HG03521 (cell line): ENCODE data around the gene XYLT1.

Source experiments
- ATAC-seq: cut with Tn5 transposase; IDR thresholded peaks from one replicate; pipeline ENCODE4 v1.9.1; 2021; ENCODE audit warnings: mild to moderate bottlenecking, moderate library complexity; ENCODE audit not compliant: unreplicated experiment

The XYLT1 gene

GRCh38 chr16:17212606-17213005, 258.2 kb downstream of the XYLT1 start:
- no peak for ATAC-seq

DNA sequence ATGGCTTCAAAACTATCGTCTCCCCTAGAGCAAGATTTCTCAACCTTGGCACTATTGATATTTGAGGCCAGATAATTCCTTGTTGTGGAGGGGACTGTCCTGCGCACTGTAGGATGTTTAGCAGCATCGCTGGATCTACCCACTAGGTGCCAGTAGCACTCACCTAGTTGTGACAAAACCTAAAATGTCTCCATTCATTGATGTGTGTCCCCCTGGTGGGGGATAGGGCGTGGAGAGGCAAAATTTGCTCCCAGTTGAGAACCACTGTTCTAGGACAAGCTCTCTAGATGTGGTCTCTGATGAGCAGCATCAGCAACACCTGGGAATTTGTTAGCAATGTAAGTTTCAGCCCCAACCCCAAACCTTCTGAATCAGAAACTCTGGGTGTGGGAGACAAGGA, 259.0 kb downstream of the XYLT1 start:
- ATAC-seq: no peak

DNA sequence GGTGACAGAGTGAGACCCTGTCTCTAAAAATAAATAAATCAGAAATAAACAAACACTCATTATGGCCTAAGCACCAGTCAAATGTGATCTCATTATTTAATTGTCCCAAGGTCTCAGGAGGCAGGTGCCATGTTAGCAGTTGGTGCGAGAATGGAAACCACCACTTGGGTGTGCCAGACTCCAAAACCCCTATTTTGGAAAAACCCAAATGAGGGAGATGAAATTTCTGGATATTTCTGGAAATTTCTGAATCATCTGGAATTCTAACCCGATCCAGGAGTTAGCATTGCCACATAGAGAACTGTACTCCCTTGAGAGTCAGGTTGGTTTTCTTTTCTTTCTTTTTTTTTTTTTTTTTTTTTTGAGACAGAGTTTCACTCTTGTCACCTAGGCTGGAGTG, 264.0 kb downstream of the XYLT1 start:
- ATAC-seq: no peak

- no peak for ATAC-seq
Observed at GRCh38 chr16:17205279-17206211, 265.2 kb downstream of the XYLT1 start.

DNA sequence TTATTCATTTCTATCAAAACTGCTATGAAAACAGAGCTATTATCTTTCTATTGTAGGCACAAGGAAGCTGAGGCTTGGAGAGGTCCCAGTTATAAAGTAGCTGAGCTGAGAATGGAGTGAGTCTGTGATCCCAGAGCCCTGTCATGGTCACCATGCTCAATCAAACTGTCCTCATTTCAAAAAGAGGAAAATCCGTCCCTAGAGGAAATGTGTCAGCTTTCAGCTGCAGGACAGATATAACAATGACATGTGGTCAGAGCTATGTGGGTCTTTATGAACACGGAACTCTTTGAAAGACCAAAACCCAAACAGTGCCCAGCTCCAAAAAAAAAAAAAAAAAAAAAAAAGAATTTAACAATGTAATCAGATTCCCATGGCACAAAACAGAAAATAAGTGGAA, 266.1 kb downstream of the XYLT1 start:
- no peak for ATAC-seq

DNA sequence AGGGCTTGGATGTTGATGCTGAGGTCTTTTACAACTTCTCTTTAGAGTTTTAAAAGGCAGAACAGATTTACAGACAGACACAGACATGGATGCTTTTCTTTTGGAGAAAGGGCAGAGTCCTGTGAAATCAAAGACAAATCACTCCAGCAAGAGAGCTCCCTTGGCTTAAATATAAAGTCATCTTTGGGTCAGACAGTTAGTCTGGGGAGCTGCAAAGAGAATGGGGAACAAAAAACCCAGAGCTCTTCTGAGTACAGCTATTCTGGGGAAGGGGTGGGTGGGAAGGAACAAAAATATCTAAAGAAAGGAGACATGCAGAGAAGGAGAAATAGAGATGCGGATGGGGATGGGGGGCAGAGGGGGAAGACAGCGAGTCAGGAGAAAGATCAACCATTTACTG, 266.6 kb downstream of the XYLT1 start:
- ATAC-seq: no peak

GRCh38 chr16:17203424-17203823, 267.3 kb downstream of the XYLT1 start:
- no peak for ATAC-seq

DNA sequence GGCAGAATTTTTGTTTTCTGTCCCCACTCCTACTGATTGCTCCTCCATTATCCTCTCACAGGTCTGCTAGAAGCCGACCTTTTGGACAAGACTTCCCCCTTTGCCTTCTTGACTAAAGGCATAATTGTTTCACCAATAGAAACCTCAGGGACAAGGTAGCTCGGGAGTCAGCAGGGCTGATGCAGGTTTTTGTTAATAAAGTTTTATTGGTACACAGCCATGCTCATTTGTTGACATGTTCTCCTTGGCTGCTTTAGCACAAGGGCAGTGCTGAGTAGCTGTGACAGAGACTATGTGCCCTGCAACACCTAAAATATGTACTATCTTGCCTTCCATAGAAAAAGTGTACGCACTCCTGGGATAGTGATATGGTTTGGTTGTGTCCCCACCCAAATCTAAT, 271.6 kb downstream of the XYLT1 start:
- no peak for ATAC-seq

DNA sequence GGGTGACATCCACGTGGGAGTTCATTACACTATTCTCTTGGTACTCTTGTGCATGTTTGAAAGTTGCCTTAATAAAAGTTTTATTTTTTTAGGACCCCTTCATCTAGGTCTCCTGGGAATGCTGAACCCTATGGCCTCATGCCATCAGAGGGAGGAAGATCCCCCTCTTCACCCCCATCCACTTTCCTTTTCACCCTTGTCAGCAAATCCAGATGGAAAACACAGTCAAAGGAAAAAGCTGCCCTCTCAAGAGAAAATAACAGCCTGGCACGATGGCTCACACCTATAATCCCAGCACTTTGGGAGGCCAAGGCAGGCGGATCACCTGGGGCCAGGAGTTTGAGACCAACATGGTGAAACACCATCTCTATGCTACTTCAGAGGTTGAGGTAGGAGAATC, 274.2 kb downstream of the XYLT1 start:
- no peak for ATAC-seq

DNA sequence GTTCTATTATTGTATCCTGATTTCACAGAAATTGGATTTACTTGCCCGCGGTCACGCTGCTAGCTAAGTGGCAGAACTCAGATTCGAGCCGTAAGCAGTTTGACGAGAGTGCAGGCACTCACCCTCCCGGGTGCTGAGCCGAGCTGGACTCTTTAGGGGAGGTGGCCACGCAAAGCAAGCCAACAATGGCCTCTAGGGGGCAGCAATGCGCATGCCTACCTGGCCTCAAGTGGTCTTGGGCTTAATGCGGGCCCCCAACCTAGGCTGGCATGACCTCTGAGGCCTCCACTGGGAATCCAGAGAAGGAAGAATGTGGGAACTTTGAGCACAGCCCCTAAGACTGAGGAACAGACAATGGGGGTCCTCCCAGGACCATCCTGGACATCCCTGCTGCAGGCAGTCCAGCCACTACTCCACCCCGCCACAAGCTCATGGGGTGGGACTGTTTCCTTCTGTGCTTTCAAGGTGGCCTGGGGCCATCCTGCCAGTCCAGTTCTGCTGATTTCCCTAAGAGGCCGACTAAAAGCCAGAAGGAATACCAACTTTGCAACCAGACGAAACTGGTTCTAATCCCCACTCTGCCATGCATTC, 276.5 kb downstream of the XYLT1 start:
- no peak for ATAC-seq

GRCh38 chr16:17193566-17194100, 277.1 kb downstream of the XYLT1 start:
- ATAC-seq: no peak

GRCh38 chr16:17184026-17184425, 286.7 kb downstream of the XYLT1 start:
- no peak for ATAC-seq

GRCh38 chr16:17177959-17178905, 292.5 kb downstream of the XYLT1 start:
- ATAC-seq: no peak

DNA sequence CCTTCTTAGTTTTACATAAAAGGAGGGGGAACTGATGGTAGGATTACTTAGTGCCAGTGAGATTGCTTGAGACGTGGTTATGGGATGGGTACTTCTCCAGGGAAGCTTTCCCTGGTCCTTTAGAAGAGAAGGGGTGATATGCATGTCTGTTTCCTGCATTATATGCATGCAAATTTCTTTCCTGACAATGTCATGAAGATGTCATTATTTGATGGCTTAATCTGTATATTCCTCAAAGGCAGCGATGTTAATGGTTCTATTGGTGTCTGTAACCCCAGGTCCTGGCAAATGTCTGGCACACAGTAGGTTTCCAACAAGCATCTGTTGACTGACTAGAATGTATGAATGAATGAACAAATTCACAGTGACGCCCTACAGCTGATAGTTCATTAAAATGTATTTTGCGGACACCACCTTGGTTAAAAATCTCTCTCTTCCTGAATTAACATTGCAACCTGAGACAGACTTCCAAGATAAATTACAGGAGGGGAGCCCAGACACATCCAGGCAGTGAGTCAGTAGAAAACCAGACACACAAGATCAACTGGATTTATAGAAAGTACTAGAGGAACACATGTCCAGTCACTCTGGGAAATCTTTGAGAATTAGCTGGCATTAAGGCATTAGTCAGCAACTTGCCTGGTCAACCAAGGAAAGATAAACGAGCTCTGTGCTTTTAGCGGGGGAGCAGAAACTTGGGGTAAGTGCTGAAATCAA, 293.4 kb downstream of the XYLT1 start:
- ATAC-seq: no peak

GRCh38 chr16:17176199-17176598, 294.6 kb downstream of the XYLT1 start:
- ATAC-seq: no peak

DNA sequence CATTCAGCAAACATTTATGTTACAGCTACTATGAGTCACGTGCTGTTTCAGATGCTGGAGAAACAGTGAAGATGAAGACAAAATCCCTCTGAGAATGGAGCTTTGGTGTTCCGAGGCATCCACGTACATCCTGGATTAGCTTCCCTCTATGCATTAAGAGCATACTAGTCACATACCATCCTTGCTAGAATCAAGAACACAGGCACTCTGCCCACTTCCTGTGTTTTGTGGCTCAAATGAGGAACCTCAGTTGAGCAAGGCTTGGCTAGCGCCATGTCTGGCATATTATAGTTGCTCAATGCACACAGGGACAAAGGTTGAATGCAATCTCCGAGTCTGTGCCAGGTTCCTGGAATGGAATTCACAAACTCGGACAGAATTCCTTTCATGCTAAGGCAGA, 297.5 kb downstream of the XYLT1 start:
- ATAC-seq: no peak

DNA sequence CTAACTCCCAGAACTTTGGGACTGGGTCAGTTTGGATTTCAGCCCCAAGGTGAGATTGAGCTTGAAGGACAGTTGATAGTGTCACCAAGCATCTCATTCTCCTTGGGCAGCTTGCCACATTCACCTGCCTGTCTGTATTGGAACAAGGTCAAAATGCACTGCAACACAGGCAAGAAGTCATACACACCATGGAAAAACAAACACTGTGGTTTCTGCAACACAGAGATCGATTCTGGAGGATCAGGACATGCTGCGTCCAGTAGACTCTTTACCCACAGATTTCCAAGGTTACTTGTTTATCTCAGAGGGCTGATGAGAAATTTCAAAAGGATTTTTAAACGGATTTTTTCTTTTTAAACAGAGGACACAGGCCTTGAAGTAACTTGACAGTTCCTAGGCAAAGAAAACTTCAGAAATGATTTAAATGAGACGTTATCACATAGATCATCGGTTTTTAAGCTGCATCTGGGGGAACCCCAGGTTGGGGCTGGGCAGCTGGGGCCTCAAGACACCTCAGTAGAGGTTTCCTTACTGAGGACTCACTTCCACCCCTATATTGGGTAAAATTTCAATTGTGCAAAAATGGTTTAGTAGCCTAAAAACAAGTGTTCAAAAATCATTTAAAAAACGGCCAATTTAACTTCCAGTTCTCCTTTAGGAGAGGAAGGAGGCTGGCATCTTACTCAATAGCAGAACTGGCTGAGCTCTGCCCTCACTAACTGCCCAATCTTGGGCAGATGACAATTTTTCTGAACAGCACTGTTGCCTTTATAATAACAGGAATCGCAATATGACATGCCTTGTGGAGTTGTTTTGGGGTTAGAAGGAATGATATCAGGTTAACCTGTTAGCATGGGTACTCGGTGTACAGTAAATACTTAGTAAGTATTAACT, 299.3 kb downstream of the XYLT1 start:
- ATAC-seq: no peak

DNA sequence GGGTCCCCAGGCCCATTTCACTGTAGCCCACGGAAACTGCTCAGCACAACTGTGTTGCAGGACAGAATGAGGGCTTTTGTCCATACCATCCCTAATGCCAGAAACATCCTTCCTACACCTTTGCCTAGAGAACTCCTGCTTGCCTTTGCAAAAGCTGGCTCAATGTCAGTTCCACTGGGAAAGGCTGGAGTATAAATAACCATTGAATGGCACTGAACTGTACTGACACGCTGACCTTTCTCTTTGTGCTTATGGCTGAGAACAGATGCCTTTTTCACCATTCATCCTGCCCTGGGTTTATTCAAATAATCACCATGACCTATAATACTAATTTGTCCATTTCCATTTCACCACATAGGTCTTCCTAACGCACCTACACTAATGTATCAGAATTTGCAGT, 300.3 kb downstream of the XYLT1 start:
- no peak for ATAC-seq

GRCh38 chr16:17168181-17168580, 302.6 kb downstream of the XYLT1 start:
- ATAC-seq: no peak
